MM.1S (cell line): Measurements from ENCODE around the gene CUL7.

Experiments
- DNase-seq: peaks from one replicate; pipeline ENCODE4 v3.0.0-alpha.2; 2015
- H2AFZ ChIP-seq: fragments of 300-600 bp; sonication (generic); 2 replicates; pipeline ENCODE4 v1.6.0; 2016; ENCODE audit warnings: antibody characterized with exemption, low read length
- H3F3A ChIP-seq: fragments of 300-600 bp; sonication (generic); 2 replicates; pipeline ENCODE4 v1.6.1; 2016; ENCODE audit warnings: mild to moderate bottlenecking, antibody characterized with exemption, low read length, moderate library complexity, mixed read lengths; ENCODE audit not compliant: insufficient read depth
- H3K27ac ChIP-seq: fragments of 300-600 bp; sonication (generic); 2 replicates; pipeline ENCODE4 v1.5.1; 2016; ENCODE audit warnings: mild to moderate bottlenecking, low read length
- H3K27me3 ChIP-seq: fragments of 300-600 bp; sonication (generic); replicated peaks from 2 replicates; pipeline ENCODE4 v1.6.0; 2016; ENCODE audit warnings: low read length; ENCODE audit not compliant: insufficient read depth
- H3K36me3 ChIP-seq: fragments of 300-600 bp; sonication (generic); replicated peaks from 2 replicates; pipeline ENCODE4 v1.6.1; 2016; ENCODE audit warnings: mild to moderate bottlenecking, low read length, mixed read lengths; ENCODE audit not compliant: insufficient read depth
- H3K4me1 ChIP-seq: fragments of 300-600 bp; sonication (generic); 2 replicates; pipeline ENCODE4 v1.6.1; 2016; ENCODE audit warnings: low read length, mixed read lengths
- H3K4me2 ChIP-seq: fragments of 300-600 bp; sonication (generic); 2 replicates; pipeline ENCODE4 v1.6.0; 2016; ENCODE audit warnings: low read depth, low read length
- H3K4me3 ChIP-seq: fragments of 300-600 bp; sonication (generic); 2 replicates; pipeline ENCODE4 v1.5.1; 2016; ENCODE audit warnings: low read length, mixed read lengths
- H3K79me2 ChIP-seq: fragments of 300-600 bp; sonication (generic); 2 replicates; pipeline ENCODE4 v1.6.1; 2016; ENCODE audit warnings: mixed run types, low read length, mixed read lengths
- H3K9ac ChIP-seq: fragments of 300-600 bp; sonication (generic); 2 replicates; pipeline ENCODE4 v1.6.1; 2016; ENCODE audit warnings: low read length, mixed read lengths
- H3K9me2 ChIP-seq: fragments of 300-600 bp; sonication (generic); replicated peaks from 2 replicates; pipeline ENCODE4 v1.6.1; 2016; ENCODE audit warnings: mild to moderate bottlenecking, low read length, mixed read lengths; ENCODE audit not compliant: insufficient read depth
- H3K9me3 ChIP-seq: fragments of 300-600 bp; sonication (generic); replicated peaks from 2 replicates; pipeline ENCODE4 v1.6.1; 2016; ENCODE audit warnings: mild to moderate bottlenecking, low read length, mixed read lengths; ENCODE audit not compliant: insufficient read depth
- H4K20me1 ChIP-seq: fragments of 300-600 bp; sonication (generic); 2 replicates; pipeline ENCODE4 v1.6.1; 2016; ENCODE audit warnings: mild to moderate bottlenecking, low read length, moderate library complexity, mixed read lengths; ENCODE audit not compliant: insufficient read depth
- CTCF ChIP-seq: fragments of 300-600 bp; sonication (generic); IDR thresholded peaks from 2 replicates; pipeline ENCODE4 v1.5.1; 2016; ENCODE audit warnings: antibody characterized with exemption, low read length, mixed read lengths
- EZH2 ChIP-seq: fragments of 300-600 bp; sonication (generic); optimal IDR thresholded peaks from 2 replicates; pipeline ENCODE3; 2017; ENCODE audit warnings: low read depth, mild to moderate bottlenecking, antibody characterized with exemption, low read length, mixed read lengths
- EZH2phosphoT487 ChIP-seq: fragments of 300-600 bp; sonication (generic); IDR thresholded peaks from 2 replicates; pipeline ENCODE4 v1.6.1; 2018; ENCODE audit warnings: antibody characterized with exemption, low read length

The CUL7 gene

GRCh38 chr6:43037706-43038105, 15.9 kb downstream of the CUL7 start:
- peaks cover 4% of the 10 kb centered on the region; the same call in 1 of the 2 replicates for H3K4me1 ChIP-seq
- H3K27me3 ChIP-seq: no peaks in the 10 kb centered on the region
- no peak overlapping the region for H3K27ac ChIP-seq
- no peaks in the 10 kb centered on the region for H3K79me2 ChIP-seq
- no peak for TF ChIP-seq EZH2phosphoT487
- DNase-seq: no peak
- H3K4me3 ChIP-seq: no peak overlapping the region
- no peaks in the 10 kb centered on the region for H3K9me3 ChIP-seq
- no peak overlapping the region for H2AFZ ChIP-seq
- H3F3A ChIP-seq: no peaks in the 10 kb centered on the region
- H3K4me2 ChIP-seq: no peak overlapping the region
- no peak overlapping the region for H3K9ac ChIP-seq
- H4K20me1 ChIP-seq: no peaks in the 10 kb centered on the region
- no peaks in the 10 kb centered on the region for H3K36me3 ChIP-seq
- H3K9me2 ChIP-seq: no peaks in the 10 kb centered on the region

DNA sequence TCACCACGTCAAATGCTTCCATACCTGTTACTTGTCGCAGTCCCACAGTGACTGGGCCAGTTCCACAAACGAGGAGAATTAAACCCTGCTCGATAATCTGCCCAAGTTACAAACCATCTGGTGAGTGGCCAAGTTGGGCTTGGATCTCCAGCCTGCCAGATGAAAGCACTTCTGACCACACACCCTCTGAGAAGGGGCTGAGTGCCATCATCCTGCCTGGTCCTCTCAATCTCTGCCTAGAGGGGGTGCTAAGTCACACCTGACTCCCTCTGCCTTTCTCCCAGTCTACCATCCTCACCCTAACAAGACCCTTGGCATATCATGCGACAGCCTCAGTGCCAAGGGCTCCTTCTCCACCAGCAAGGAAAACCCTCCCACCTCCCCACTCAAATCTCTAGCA, 16.5 kb downstream of the CUL7 start:
- Histone ChIP-seq H3K4me2 (no peak overlapping the region), H3F3A (no peaks in the 10 kb centered on the region), H3K27me3 (no peaks in the 10 kb centered on the region), H3K9me2 (no peaks in the 10 kb centered on the region), H3K9ac (no peak overlapping the region), H4K20me1 (no peaks in the 10 kb centered on the region), H2AFZ (no peak overlapping the region), H3K27ac (no peak overlapping the region), H3K4me1 (peaks cover 4% of the 10 kb centered on the region; the same call in 1 of the 2 replicates), H3K4me3 (no peak overlapping the region), H3K9me3 (no peaks in the 10 kb centered on the region), H3K36me3 (no peaks in the 10 kb centered on the region), H3K79me2 (no peaks in the 10 kb centered on the region)
- no peak for DNase-seq
- no peak for TF ChIP-seq CTCF
- no peak for TF ChIP-seq EZH2phosphoT487
- TF ChIP-seq EZH2: no peak

DNA sequence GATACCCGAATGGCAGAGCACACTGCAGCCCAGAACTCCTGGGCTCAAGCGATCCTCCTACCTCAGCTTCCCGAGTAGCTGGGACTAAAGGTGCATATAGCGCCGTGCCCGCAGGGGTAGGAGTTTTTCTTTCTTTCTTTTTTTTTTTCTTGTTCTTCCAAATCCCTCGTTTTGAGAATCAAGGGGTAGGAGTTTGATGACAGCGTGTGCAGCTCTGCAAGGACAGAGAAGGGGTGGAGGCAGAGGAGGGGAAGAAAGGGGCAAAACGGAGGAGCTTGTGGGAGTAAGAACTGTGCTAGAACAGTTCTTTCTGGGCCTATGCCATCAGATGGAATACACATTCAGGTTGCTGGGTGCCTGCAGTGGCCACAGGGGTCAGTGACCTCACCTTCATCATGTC, 16.9 kb downstream of the CUL7 start:
- H3K27me3 ChIP-seq: no peaks in the 10 kb centered on the region
- H4K20me1 ChIP-seq: no peaks in the 10 kb centered on the region
- peaks cover 4% of the 10 kb centered on the region; the same call in 1 of the 2 replicates for H3K4me1 ChIP-seq
- H2AFZ ChIP-seq: no peak overlapping the region
- no peak overlapping the region for H3K4me2 ChIP-seq
- no peaks in the 10 kb centered on the region for H3K9me2 ChIP-seq
- no peak for TF ChIP-seq EZH2phosphoT487
- TF ChIP-seq EZH2: no peak
- no peak for TF ChIP-seq CTCF
- no peak for DNase-seq
- H3K9me3 ChIP-seq: no peaks in the 10 kb centered on the region
- no peaks in the 10 kb centered on the region for H3K36me3 ChIP-seq
- no peaks in the 10 kb centered on the region for H3F3A ChIP-seq
- H3K4me3 ChIP-seq: no peak overlapping the region
- H3K27ac ChIP-seq: no peak overlapping the region
- H3K9ac ChIP-seq: no peak overlapping the region
- H3K79me2 ChIP-seq: no peaks in the 10 kb centered on the region

DNA sequence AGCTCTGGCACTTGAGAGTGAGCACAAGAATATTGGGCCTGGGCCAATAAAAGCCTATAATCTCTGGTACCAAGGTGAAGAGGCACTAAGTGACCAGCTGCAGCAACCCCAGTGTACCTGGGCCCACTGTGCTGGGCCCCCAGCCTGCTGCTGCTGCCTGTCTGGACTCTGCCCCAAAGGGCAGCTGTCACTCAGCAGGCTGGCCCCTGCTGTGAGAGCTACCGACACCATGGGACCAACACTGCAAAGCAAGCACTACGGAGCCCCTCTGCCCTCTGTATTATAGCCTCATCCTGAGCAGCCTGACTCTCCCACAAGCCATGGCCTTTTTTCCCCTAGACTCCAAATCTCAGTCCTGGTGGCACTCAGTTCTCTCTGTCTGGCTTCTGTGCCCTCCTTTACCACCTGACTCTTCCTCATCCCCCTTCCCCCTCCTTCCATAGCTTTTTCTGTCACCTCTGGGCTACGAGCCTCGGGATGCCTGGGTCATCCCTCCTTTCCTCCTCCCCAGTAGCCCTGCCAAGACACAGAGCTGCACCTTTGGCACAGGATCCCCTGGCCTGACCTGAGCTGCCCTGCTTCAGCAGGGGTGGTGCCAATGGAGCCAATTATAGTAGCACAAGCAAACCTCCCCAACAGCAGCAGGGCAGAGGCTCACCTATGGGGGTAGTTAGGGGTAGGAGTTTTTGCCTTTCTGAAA, 18.0 kb downstream of the CUL7 start:
- Histone ChIP-seq H3K4me1 (peaks cover 4% of the 10 kb centered on the region; the same call in 1 of the 2 replicates), H3K4me3 (no peak overlapping the region), H3K9me3 (no peaks in the 10 kb centered on the region), H3K9ac (no peak overlapping the region), H4K20me1 (no peaks in the 10 kb centered on the region), H3K4me2 (no peak overlapping the region), H3K79me2 (no peaks in the 10 kb centered on the region), H2AFZ (no peak overlapping the region), H3K9me2 (no peaks in the 10 kb centered on the region), H3K27me3 (no peaks in the 10 kb centered on the region), H3K36me3 (no peaks in the 10 kb centered on the region), H3F3A (no peaks in the 10 kb centered on the region), H3K27ac (no peak overlapping the region)
- no peak for TF ChIP-seq CTCF
- no peak for TF ChIP-seq EZH2phosphoT487
- TF ChIP-seq EZH2: no peak
- DNase-seq: no peak
